ELF-1 (cell line): Measurements from ENCODE around the gene LIMS4.
"Not testable (repeated sequence)": the region's sequence is repeated elsewhere in the genome, so short reads cannot be mapped to it uniquely, and the experiment has no call there.

ENCODE experiments used
- DNase-seq: peaks from one replicate; pipeline ENCODE4 v3.0.0-alpha.2; 2016; ENCODE audit warnings: low read depth, low spot score

The LIMS4 gene

GRCh38 chr2:110449127-110449947 lies 23.3 kb downstream of the LIMS4 start:
- not testable (repeated sequence) for DNase-seq

GRCh38 chr2:110446644-110447043 lies 26.0 kb downstream of the LIMS4 start:
- not testable (repeated sequence) for DNase-seq

- not testable (repeated sequence) for DNase-seq
Measured at GRCh38 chr2:110443305-110444005, 29.2 kb downstream of the LIMS4 start.

GRCh38 chr2:110441905-110442304 lies 30.7 kb downstream of the LIMS4 start:
- not testable (repeated sequence) for DNase-seq

GRCh38 chr2:110434565-110434964 lies 38.1 kb downstream of the LIMS4 start:
- DNase-seq = not testable (repeated sequence)

GRCh38 chr2:110425725-110426124 lies 46.9 kb downstream of the LIMS4 start:
- not testable (repeated sequence) for DNase-seq

- DNase-seq = not testable (repeated sequence)
Measured at GRCh38 chr2:110424421-110424820, 48.2 kb downstream of the LIMS4 start.

- DNase-seq = not testable (repeated sequence)
Measured at GRCh38 chr2:110423574-110423962, 49.0 kb downstream of the LIMS4 start.

GRCh38 chr2:110422852-110423573 lies 49.6 kb downstream of the LIMS4 start:
- DNase-seq = not testable (repeated sequence)

GRCh38 chr2:110420641-110421354 lies 51.8 kb downstream of the LIMS4 start:
- DNase-seq = not testable (repeated sequence)

- not testable (repeated sequence) for DNase-seq
Measured at GRCh38 chr2:110407142-110407541, 65.5 kb downstream of the LIMS4 start.

- not testable (repeated sequence) for DNase-seq
Measured at GRCh38 chr2:110404988-110405387, 67.6 kb downstream of the LIMS4 start.

- DNase-seq = not testable (repeated sequence)
Measured at GRCh38 chr2:110404246-110404645, 68.4 kb downstream of the LIMS4 start.

GRCh38 chr2:110401001-110401618 lies 71.5 kb downstream of the LIMS4 start:
- DNase-seq = not testable (repeated sequence)

- not testable (repeated sequence) for DNase-seq
Measured at GRCh38 chr2:110399378-110399777, 73.2 kb downstream of the LIMS4 start.

- DNase-seq = not testable (repeated sequence)
Measured at GRCh38 chr2:110395990-110396389, 76.6 kb downstream of the LIMS4 start.
